SH-SY5Y (cell line): ENCODE measurements around the gene EWSR1.

Source experiments
- GATA2 ChIP-seq: IDR thresholded peaks from 2 replicates; pipeline ENCODE4 v1.6.1; 2011; ENCODE audit warnings: mild to moderate bottlenecking, low read depth, low read length
- GATA3 ChIP-seq: IDR thresholded peaks from 2 replicates; pipeline ENCODE4 v1.6.1; 2011; ENCODE audit warnings: low read depth, mild to moderate bottlenecking, low read length, moderate library complexity

The EWSR1 gene

GRCh38 chr22:29327089-29327764, 59.2 kb downstream of the EWSR1 start:
- TF ChIP-seq GATA2: no peak
- TF ChIP-seq GATA3: no peak

GRCh38 chr22:29328055-29328454, 60.0 kb downstream of the EWSR1 start:
- no peak for TF ChIP-seq GATA2
- TF ChIP-seq GATA3: no peak

- TF ChIP-seq GATA2: no peak
- TF ChIP-seq GATA3: no peak
Observed at GRCh38 chr22:29328566-29329500, 60.8 kb downstream of the EWSR1 start.

- TF ChIP-seq GATA2: no peak
- no peak for TF ChIP-seq GATA3
Observed at GRCh38 chr22:29329581-29329980, 61.5 kb downstream of the EWSR1 start.

- TF ChIP-seq GATA3 (no peak), GATA2 (no peak)
Observed at GRCh38 chr22:29330291-29330690, 62.2 kb downstream of the EWSR1 start.

- TF ChIP-seq GATA3: no peak
- TF ChIP-seq GATA2: no peak
Observed at GRCh38 chr22:29330753-29331152, 62.7 kb downstream of the EWSR1 start.

- TF ChIP-seq GATA2: no peak
- TF ChIP-seq GATA3: no peak
Observed at GRCh38 chr22:29331213-29331612, 63.1 kb downstream of the EWSR1 start.

GRCh38 chr22:29331658-29332300, 63.7 kb downstream of the EWSR1 start:
- TF ChIP-seq GATA3: no peak
- TF ChIP-seq GATA2: no peak

- TF ChIP-seq GATA3 (no peak), GATA2 (no peak)
Observed at GRCh38 chr22:29332886-29333496, 64.9 kb downstream of the EWSR1 start.

- no peak for TF ChIP-seq GATA3
- TF ChIP-seq GATA2: no peak
Observed at GRCh38 chr22:29334148-29334547, 66.1 kb downstream of the EWSR1 start.

GRCh38 chr22:29334696-29335344, 66.8 kb downstream of the EWSR1 start:
- TF ChIP-seq GATA2: no peak
- no peak for TF ChIP-seq GATA3

- TF ChIP-seq GATA2 (no peak), GATA3 (no peak)
Observed at GRCh38 chr22:29335656-29336055, 67.6 kb downstream of the EWSR1 start.

- no peak for TF ChIP-seq GATA3
Observed at GRCh38 chr22:29336751-29337490, 68.9 kb downstream of the EWSR1 start.
